ENCODE data around the gene DCAF12. TPM values are rescaled to one million over a fixed set of nuclear protein-coding genes. Genes with fewer than 3 reads are reported as not detected.

DCAF12 gene
- total and polyA plus RNA-seq, 2 of the 4 experiments (the other 2 are of a cell fraction) = 7.2 to 17.1 TPM

DNA sequence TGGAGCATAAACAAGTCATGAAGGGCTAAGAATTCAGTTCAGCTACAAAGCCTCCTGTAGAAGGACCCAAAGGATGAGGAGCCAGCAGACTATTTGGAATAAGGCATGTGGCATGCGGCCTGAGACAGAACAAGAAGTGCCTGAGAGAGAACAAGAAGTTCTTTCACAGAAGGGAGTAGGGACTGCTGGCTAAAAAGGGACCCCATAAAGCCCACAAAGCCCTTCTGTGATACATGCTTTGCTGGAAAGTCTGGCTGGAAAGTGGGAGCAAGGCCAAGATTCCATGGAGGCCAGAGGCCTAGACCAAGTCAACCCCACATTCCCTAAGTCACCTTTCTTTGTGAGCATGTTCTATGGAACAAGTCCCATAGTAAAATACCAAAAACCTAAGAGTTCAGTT, 41.9 kb downstream of the DCAF12 start:
- Histone ChIP-seq H2AFZ (replicated peaks; ENCODE audit: low read length, poor library complexity) (no peak overlapping the region), H3K36me3 (ENCODE audit: control insufficient read depth, insufficient read depth, low read length) (peaks cover 30% of the 10 kb centered on the region), H3K4me3 (ENCODE audit: insufficient read depth, low read depth, low read length) (no peak overlapping the region), H3K27me3 (ENCODE audit: control insufficient read depth, insufficient read depth, low read length) (no peaks in the 10 kb centered on the region), H3K9me1 (ENCODE audit: insufficient read depth, low read length) (no peaks in the 10 kb centered on the region), H3K4me1 (ENCODE audit: control insufficient read depth, insufficient read depth, low read length) (no peaks in the 10 kb centered on the region), H2BK5ac (ENCODE audit: low read depth, low read length, poor library complexity, severe bottlenecking) (no peak overlapping the region), H3K56ac (ENCODE audit: extremely low read depth, insufficient read depth, low read length) (no peak overlapping the region), H3K14ac (replicated peaks; ENCODE audit: low read depth, low read length) (no peak overlapping the region), H3K79me1 (ENCODE audit: low read depth in 1 of 2, low read length in 2 of 2) (no peaks in the 10 kb centered on the region; a peak in 1 of 4 replicates), H4K20me1 (ENCODE audit: insufficient read depth, low read length) (no peaks in the 10 kb centered on the region), H4K5ac (ENCODE audit: low read depth, low read length) (no peak overlapping the region), H2AK9ac (replicated peaks; ENCODE audit: low read depth, low read length, poor library complexity) (no peak overlapping the region), H2BK15ac (ENCODE audit: low read depth, low read length) (no peak overlapping the region), H3K9me3 (ENCODE audit: control insufficient read depth, insufficient read depth, low read length) (no peaks in the 10 kb centered on the region), H3K18ac (ENCODE audit: low read depth, low read length) (no peak overlapping the region), H2BK120ac (ENCODE audit: low read depth, low read length) (no peak overlapping the region), H4K91ac (ENCODE audit: insufficient read depth, low read depth, low read length) (no peak overlapping the region), H2BK20ac (ENCODE audit: low read depth, low read length) (no peak overlapping the region), H3K23ac (ENCODE audit: low read depth, low read length) (no peak overlapping the region), H3K4ac (ENCODE audit: low read depth, low read length) (no peak overlapping the region), H2AK5ac (ENCODE audit: low read depth, low read length) (no peak overlapping the region), H4K8ac (ENCODE audit: low read depth in 2 of 2, low read length in 2 of 2) (no peak overlapping the region), H3K9ac (ENCODE audit: low read depth, low read length) (no peak overlapping the region), H3K27ac (ENCODE audit: insufficient read depth, low read length) (no peak overlapping the region), H3K4me2 (ENCODE audit: low read depth, low read length) (no peak overlapping the region)
- in situ Hi-C loops (cut with MboI; ENCODE audit: low sequenced_read_pairs) (no loop called here), dilution Hi-C loops (cut with HindIII; ENCODE audit: low sequenced_read_pairs, unreplicated experiment) (no loop called here), intact Hi-C loops (cut with micrococcal nuclease) (no loop called here)
- POLR2A ChIA-PET (ENCODE audit: unreplicated experiment) = interaction anchor here (0.6 kb wide), 1 partner anchor 66 kb away, joined by 9 read pairs; no protein-coding TSS in a partner anchor
- DNase-seq (no peak), ATAC-seq (ENCODE audit: low read depth) (peak; percentile 46)
- TF ChIP-seq RCOR1 (IDR thresholded peaks at IDR 0.05; ENCODE audit: insufficient replicate concordance, low read length) (no peak), MAFK (IDR thresholded peaks at IDR 0.05; ENCODE audit: low read depth, low read length) (no peak), SMC3 (IDR thresholded peaks at IDR 0.05; ENCODE audit: low read depth, low read length) (no peak), BHLHE40 (IDR thresholded peaks at IDR 0.05; ENCODE audit: low read depth, low read length) (no peak), RFX5 (IDR thresholded peaks at IDR 0.05; ENCODE audit: low read depth, low read length) (no peak), RAD21 (IDR thresholded peaks at IDR 0.05; ENCODE audit: low read length) (no peak), CHD1 (IDR thresholded peaks at IDR 0.05; ENCODE audit: low read depth, low read length) (no peak), POLR2A (IDR thresholded peaks at IDR 0.05; ENCODE audit: low read depth, low read length) (no peak), MAZ (IDR thresholded peaks at IDR 0.05; ENCODE audit: borderline replicate concordance, low read depth, low read length) (no peak), MXI1 (IDR thresholded peaks at IDR 0.05; ENCODE audit: borderline replicate concordance, low read depth, low read length) (no peak), USF2 (IDR thresholded peaks at IDR 0.05; ENCODE audit: low read depth, low read length) (no peak), CEBPB (IDR thresholded peaks at IDR 0.05; ENCODE audit: low read depth, low read length) (no peak), NFE2L2 (IDR thresholded peaks at IDR 0.05; ENCODE audit: low read depth, low read length) (no peak)
- CTCF ChIA-PET = interaction anchor here (1.3 kb wide), 1 partner anchor 11 kb away, joined by 7 read pairs; no protein-coding TSS in a partner anchor
- no TSS peak for BruUV-seq (replicated peaks)
- 86% methylated on average over 1 of the region's 1 CpG; no CpG with 5 or more reads in 1 of the 2 experiments for WGBS, 2 experiments (ENCODE audit: extremely low coverage in 2 of 2, insufficient read length in 1 of 2)
